Right ventricle myocardium superior (tissue), 1 donor: ENCODE results near the gene CYSRT1. TPM values are rescaled to one million over a fixed set of nuclear protein-coding genes. Genes with fewer than 3 reads are reported as not detected.

Experiments
- ATAC-seq: fragments of 200-7000 bp; cut with Tn5 transposase; one replicate; pipeline ENCODE4 v1.9.1; 2020; ENCODE audit warnings: mild to moderate bottlenecking; ENCODE audit not compliant: poor library complexity
- DNase-seq: peaks from one replicate; pipeline ENCODE4 v3.0.0-alpha.2; 2020
- intact Hi-C: fragments of 100-400 bp; cut with DNase I; formaldehyde crosslinking; loops from one replicate; pipeline ENCODE4 v1.11.2; 2022
- total RNA-seq: library from RNA; stranded (reverse); fragmentation: NEBNext Ultra II Directional; extraction: Animal tissue kit (Norgen Biotek cat#: 25700); gene quantifications from one replicate; pipeline ENCODE4 v1.2.1, GENCODE V29; 2021
- donor health status: DM: no; HTN: yes; CAD: no; lungs with severe emphysema.

Gene CYSRT1
- total RNA-seq, 1 donor from 2014 or later = not detected

- ATAC-seq (no peak), DNase-seq (no peak)
- intact Hi-C loops = no loop called here
Measured at GRCh38 chr9:137202966-137203365, 22.0 kb upstream of the CYSRT1 start.

DNA sequence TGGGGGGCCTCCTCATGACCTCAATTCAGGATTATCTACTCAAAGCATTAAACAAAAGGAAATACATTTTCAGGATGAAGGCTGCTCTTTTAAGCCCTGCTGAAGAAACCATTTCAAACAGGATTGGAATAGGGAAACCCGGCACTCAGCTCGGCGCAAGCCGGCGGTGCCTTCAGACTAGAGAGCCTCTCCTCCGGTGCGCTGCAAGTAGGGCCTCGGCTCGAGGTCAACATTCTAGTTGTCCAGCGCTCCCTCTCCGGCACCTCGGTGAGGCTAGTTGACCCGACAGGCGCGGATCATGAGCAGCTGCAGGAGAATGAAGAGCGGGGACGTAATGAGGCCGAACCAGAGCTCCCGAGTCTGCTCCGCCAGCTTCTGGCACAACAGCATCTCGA is 20.2 kb upstream of the CYSRT1 start:
- ATAC-seq = no peak
- intact Hi-C loops = no loop called here
- no peak for DNase-seq

DNA sequence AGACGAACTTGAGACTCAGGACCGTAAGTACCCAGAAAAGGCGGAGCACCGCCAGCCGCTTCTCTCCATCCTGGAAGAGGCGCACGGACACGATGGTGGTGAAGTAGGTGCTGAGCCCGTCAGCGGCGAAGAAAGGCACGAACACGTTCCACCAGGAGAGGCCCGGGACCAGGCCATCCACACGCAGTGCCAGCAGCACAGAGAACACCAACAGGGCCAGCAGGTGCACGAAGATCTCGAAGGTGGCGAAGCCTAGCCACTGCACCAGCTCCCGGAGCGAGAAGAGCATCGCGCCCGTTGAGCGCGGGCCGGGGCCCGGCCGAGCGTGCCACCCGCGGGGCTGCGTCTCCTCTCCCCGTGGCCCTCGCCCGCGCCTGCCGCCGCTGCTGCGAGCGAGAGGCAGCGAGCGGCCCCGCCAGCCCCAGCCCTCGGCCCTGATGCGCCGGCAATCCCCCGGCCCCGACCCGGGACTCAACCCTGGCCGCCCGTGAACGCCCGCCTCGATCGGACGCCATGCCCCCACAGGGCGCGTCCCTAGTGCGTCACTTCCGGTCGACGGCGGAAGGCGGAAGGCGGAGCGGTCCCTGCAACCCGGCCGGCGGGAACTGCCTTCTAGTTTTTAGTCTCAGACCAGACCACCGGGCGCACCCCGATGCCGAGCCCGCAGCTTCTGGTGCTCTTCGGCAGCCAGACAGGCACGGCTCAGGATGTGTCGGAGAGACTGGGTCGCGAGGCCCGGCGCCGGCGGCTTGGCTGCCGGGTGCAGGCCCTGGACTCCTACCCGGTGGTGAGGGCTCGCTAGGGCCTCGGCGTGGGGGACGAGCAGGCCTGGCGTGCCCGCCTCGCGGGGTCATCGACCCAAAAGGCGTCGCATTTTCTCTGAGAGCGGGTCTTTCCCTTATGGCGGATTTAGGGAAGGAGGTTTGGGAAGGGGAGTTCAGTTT is 19.6 kb upstream of the CYSRT1 start, which contains the start of the genes NDOR1 and TMEM203:
TSS of gene NDOR1 (plus strand) at position 575 of the 944 bp plus-strand sequence. CDS start at position 653, 78 bp downstream.
TSS of gene TMEM203 (minus strand) at position 523 of the 944 bp plus-strand sequence. CDS start at position 289, 234 bp downstream.
- peak; percentile 73 for ATAC-seq
- intact Hi-C loops = no loop called here
- peak; percentile 95 for DNase-seq

GRCh38 chr9:137206602-137207001 is 18.4 kb upstream of the CYSRT1 start:
- DNase-seq (no peak), ATAC-seq (no peak)
- intact Hi-C loops = no loop called here

- no peak for DNase-seq
- no peak for ATAC-seq
- intact Hi-C loops = no loop called here
Measured at GRCh38 chr9:137211532-137211931, 13.4 kb upstream of the CYSRT1 start.

- DNase-seq (no peak), ATAC-seq (no peak)
- intact Hi-C loops = no loop called here
Measured at GRCh38 chr9:137212520-137212919, 12.5 kb upstream of the CYSRT1 start.

- intact Hi-C loops = no loop called here
- ATAC-seq (no peak), DNase-seq (no peak)
Measured at GRCh38 chr9:137213160-137214060, 11.6 kb upstream of the CYSRT1 start.

GRCh38 chr9:137214620-137215019 is 10.4 kb upstream of the CYSRT1 start:
- ATAC-seq = no peak
- intact Hi-C loops = no loop called here
- no peak for DNase-seq

DNA sequence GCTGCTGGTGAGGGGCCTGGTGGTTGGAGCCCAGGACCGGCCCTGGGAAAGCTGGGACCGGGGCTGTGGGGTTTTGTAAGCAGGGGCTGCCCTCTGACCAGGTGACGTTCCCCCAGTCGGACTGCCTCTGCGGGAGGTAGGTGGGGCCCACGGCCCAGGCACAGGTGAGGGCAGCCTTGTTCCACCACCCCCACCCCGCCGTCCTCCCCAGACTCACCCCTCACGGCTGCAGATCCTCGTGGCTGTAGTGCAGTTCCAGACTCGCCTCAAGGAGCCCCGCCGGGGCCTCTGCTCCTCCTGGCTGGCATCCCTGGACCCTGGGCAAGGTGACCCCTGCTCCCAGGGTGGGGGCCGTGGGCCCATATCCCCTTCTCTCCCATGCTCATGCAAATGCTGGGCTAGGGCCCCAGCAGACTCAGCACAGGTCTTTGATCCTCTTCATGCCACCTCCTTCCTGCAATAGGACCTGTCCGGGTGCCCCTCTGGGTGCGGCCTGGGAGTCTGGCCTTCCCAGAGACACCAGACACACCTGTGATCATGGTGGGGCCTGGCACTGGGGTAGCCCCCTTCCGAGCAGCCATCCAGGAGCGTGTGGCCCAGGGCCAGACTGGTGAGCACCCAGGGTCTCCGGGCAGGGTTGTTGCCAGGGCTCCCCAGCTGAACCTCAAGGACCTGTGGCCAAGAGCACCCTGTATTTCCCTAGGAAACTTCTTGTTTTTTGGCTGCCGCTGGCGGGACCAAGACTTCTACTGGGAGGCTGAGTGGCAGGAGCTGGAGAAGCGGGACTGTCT is 9.6 kb upstream of the CYSRT1 start:
- ATAC-seq = no peak
- intact Hi-C loops = no loop called here
- DNase-seq = no peak

DNA sequence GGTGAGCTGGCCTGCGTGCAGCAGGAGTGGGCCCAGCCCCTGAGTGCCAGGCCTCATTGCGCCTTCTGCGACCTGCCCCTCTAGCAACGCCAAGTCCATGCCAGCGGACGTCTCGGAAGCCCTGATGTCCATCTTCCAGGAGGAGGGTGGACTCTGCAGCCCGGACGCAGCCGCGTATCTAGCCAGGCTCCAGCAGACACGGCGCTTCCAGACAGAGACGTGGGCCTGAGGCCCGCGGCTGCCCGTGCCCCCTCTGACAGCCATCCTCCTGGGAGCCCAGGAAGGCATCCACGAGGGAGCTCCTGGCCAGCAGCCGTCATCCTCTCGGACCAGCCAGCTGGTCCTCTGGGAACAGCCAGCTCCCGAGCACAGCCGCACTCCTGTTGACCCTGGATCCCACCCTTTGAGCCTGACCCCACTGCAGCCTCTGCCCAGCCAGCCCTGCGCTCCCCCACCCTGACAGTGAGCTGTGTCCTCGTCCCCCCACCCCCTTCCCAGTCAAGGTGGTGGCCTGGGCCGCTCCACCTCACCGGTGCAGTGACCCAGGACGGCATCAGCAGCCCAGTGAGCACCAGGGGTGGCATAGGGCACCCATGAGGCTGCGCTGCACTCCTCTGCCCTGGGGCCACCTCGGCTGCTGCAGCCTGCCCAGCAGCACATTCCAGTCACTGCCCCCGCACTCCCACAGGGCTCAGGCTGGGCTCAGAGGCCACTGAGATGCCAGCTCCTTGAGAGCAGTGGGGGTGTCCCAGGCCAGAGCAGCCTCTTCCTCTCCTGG is 8.6 kb upstream of the CYSRT1 start:
- ATAC-seq = no peak
- DNase-seq = no peak
- intact Hi-C loops = no loop called here

- intact Hi-C loops = no loop called here
- peak; percentile 55 for ATAC-seq
- DNase-seq = peak; percentile 79
Measured at GRCh38 chr9:137217276-137218211, 7.4 kb upstream of the CYSRT1 start.

- intact Hi-C loops = no loop called here
- DNase-seq (no peak), ATAC-seq (no peak)
Measured at GRCh38 chr9:137218212-137218753, 6.7 kb upstream of the CYSRT1 start.

- intact Hi-C loops = no loop called here
- DNase-seq (no peak), ATAC-seq (peak; percentile 2)
Measured at GRCh38 chr9:137218754-137219271, 6.2 kb upstream of the CYSRT1 start.

GRCh38 chr9:137219757-137220316 is 5.1 kb upstream of the CYSRT1 start:
- ATAC-seq (no peak), DNase-seq (no peak)
- intact Hi-C loops = no loop called here

DNA sequence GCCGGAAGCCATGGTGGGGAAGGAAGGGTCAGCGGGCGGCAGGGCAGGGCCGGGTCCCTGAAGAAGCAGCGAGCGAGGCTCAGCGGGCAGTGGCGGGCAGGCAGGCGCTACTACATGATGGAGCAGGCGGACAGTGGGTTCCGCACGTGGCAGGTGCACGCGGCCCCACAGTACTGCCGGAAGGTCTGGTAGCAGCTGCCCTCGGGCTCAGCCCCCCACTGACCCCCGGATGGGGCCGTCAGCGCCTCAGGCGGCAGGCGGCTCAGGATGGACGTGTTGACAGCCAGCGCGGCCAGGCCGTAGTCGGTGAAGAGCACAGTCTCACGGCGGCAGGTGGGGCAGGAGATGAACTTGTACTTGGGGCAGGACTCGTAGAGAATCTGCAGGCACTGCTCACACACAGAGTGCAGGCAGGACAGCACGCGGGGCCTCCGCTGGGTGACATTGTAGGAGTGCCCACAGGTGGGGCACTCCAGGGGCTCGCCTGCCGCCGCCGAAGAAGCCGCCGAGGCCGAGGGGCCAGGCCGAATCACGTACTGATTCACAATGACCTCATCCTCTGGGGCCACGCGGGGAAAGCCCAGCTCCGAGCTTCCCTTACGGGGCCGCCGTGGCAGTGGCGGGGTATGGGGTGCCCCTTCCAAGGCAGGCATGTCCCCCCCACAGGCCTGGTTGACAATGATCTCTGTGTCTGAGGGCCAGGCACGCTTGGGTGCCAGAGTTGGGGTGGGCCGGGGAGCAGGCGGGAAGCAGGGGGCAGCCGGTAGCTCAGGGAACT is 4.5 kb upstream of the CYSRT1 start:
- no peak for ATAC-seq

More for the DNA sequence above, 4.5 kb upstream of the CYSRT1 start:
- intact Hi-C loops = no loop called here
- no peak for DNase-seq
